GM10847 (cell line): Measurements from ENCODE around the gene IQSEC2.

Experiments used
- POLR2A ChIP-seq: IDR thresholded peaks from 2 replicates; pipeline ENCODE4 v1.6.1; 2011; ENCODE audit not compliant: insufficient read length; ENCODE audit errors: extremely low read depth

Gene IQSEC2

DNA sequence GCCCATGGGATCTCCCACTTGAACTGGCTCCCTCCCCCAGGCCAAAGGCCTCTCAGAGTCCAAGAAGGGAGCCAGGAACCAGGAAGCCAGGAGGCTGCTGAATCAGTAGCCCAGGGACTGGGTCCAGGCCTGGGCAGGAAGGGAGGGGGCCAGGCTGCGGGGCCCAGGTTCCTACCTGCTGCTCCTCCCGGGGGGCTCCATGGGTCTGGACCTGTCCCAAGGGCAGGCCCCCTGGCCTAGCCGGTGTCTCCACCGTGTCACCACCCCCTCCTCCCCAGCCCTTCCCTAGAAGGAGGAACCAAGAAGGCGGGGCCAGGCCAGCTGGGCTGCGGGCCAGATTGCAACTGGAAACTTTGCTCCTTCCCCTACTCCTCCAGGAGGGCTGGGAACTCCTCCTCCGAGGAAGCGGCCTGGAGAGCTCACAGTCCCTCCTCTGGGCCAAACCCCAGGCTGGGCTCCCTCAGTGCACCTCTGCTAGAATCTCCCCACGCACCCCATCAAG lies at the start of gene IQSEC2:
Gene IQSEC2, minus strand, starts transcription at position 264 of the 502 bp plus-strand sequence.
- no peak for TF ChIP-seq POLR2A

DNA sequence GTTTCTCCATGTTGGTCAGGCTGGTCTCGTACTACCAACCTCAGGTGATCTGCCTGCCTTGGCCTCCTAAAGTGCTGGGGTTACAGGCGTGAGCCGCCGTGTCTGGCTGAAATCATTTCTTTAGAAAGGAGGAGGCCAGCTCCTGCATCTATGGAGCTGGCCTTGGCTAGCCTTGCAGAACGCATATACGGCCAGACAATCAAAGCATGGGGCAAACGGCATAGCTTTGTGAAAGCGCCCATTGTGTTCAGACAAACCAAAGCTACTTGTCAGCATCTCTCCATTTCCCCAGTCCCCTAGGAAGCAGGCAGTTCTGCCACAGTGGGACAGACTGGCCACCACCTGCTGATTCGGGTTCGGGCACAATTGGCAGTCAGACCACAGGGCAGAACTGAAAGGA lies 48.9 kb upstream of the IQSEC2 start:
- TF ChIP-seq POLR2A, result no peak

DNA sequence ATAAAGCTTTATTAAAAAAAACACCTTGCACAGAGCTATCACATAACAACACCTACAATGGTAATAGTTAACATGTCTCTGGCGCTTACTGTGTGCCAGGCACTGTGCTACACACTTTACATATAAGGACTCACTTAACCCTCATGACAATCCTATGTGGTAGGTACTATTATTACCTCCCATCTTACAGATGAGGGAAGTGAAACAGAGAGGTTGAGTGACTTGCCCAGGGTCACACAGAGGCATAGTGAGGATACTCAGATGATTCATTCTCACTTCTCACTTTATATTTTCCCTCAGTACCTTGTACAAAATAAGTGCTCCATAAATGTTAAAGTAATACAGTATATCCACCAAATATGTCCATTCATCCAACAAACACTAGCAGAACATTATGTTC lies 43.4 kb upstream of the IQSEC2 start:
- no peak for TF ChIP-seq POLR2A

DNA sequence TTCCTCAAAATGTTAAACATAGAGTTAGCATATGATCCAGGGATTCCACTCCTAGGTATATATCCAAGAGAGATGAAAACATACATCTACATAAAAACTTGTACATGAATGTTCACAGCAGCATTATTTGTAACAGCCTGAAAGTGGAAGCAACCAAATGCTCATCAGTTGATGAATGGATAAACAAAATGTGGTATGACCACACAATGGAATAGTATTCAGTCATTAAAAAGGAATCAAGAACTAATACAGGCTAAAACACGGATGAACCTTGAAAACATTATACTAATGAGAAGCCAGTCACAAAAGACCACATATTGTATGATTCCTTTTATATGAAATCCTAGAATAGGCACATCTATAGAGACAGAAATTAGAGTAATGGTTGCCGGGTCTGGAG lies 42.7 kb upstream of the IQSEC2 start:
- TF ChIP-seq POLR2A, result no peak

DNA sequence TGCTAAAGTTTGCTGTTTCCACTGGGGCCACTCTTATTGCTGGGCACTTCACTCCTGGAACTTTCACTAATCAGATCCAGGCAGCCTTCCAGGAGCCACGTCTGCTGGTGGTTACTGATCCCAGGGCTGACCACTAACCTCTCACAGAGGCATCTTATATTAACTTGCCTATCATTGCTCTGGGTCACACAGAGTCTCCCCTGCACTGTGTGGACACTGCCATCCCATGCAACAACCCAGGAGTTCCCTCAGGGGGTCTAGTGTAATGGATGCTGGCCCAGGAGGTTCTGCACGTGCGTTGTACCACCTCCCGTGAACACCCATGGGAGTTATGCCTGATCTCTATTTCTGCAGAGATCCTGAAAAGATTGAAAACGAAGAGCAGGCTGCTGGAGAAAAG lies 41.8 kb upstream of the IQSEC2 start:
- no peak for TF ChIP-seq POLR2A

DNA sequence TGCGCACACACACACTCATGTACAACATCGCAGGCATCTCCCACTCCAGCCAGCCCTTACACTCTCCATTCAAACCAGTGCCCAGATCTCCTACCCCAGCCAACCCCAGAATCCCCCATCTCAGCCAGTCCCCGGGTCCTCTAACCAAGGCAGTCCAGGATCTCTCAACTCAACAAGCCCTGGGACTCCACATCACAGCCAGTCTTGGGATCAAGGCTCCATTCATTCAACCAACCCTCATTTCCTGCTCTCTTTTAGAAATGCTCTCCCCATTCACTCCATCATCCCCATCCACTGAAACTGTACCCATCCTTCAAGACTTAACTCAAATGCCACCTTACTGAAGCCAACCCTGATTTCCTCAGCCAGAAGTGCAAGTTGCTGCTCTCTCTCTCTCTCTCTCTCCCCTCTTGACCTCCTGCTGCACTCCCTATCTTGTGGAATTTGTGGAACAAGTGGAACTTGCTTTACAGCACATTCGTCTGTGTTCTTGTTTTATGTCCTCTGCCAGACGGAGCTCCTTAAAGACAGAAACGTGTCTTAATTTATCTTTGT lies 40.6 kb upstream of the IQSEC2 start:
- no peak for TF ChIP-seq POLR2A

DNA sequence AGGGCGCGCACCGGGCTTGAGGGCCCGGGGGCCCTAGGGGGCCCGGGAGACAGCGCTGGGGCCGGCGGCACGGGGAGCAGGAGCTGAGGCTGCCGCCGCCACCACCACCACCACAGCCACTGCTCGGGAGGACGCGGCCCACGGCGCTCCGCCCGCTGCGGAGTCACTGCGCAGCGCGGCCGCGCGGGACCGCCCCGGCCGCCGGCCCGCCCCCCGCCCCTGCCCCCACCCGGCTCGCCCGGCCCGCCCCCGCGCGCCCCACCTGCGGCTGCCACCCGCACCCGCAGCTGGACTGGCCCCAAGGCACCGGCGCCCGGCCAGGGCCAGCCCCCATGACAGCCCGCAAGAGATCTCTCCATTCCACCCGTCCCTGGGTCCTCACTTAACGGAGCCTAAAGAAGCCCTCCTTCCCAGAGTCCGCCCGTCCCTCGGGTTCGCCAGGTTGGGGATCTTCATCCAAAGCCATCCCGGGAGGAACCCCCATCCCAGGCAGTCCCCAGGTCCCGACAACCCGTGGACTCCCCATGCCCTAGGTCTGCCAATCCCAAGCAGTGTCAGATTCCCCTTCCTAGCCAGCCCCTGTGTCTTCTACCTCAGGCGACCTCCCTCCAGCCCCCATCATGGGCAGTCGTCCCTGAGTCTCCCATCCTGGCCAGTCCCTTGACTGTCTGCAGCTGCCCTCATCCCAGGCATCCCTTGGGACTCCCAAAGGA lies 40.0 kb upstream of the IQSEC2 start:
- TF ChIP-seq POLR2A, result no peak

DNA sequence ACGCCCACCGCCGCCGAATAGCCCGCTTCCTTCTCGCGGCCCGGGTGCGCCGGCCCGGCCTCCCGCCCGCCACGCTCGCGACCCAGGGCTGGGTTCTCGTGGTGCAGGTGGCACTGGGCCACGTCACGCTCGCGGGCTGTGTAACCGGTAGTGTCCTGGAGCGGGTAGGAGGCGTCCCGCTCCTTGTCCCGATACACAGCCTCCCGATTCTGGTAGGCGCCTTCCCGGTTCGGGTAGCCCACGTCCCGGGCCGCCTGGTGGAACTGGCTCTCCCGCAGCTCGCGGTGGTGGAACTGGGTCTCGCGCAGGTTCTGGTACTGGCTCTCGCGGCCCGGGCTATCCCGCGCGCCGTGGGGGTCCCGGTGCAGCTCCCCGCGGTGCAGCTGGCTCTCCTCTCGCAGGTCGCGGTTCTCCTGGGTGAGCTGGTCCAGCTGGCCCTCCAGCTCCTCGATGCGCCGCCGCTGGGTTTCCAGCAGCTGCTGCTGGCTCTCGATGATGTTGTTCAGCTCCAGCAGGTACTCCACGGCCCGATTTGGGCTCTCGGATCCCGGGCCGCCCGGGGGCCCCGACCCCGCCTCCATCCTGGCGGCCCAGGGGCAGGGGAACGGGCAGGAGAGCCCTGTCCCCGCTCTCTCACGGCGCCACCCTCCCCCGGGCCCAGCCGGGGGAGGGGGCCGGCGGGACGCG lies 39.3 kb upstream of the IQSEC2 start:
- no peak for TF ChIP-seq POLR2A

DNA sequence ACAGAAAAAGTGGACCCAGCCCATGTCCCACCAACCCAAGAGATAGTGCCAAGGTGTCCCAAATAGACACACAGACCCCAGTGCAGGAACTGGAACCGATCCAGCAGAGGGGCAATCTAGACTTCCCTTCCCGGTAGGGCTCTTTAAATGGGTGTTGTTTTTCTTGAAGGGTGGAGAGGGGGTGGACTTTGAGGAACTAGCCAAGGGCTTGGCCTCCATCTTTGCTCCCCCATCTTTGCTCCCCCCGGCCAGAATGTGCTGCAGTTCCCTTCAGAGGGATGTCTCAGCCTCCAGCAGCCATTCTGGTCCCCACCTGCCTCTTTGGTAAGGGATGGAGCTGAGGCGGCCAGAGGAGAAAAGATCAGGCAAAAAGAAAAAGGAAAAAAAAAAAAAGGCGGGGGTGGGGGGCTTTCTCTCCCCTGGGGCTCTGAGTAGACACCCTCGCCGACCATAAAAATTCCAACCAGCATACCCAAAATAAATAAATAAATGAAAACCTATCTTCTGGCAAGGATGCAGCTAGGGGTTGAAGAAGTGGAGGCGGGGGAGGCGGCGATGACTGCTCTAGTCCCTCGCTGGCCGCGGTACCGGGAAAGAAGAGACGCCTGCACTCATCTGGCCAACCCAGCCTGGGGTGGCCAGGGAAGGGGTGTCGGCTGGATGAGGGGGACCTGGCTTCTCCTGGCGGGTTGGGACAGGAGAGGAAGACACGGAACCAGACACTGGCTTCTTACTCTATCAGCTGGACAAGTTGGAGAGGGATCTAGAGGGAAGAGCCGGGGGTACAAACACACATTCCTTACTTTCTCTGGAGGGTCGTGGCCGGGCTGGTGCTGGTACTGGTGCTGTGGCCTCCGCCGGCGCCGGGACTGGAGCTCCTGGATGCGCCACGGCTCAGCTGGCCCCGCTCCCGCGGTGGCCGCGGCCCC lies 38.5 kb upstream of the IQSEC2 start:
- no peak for TF ChIP-seq POLR2A

DNA sequence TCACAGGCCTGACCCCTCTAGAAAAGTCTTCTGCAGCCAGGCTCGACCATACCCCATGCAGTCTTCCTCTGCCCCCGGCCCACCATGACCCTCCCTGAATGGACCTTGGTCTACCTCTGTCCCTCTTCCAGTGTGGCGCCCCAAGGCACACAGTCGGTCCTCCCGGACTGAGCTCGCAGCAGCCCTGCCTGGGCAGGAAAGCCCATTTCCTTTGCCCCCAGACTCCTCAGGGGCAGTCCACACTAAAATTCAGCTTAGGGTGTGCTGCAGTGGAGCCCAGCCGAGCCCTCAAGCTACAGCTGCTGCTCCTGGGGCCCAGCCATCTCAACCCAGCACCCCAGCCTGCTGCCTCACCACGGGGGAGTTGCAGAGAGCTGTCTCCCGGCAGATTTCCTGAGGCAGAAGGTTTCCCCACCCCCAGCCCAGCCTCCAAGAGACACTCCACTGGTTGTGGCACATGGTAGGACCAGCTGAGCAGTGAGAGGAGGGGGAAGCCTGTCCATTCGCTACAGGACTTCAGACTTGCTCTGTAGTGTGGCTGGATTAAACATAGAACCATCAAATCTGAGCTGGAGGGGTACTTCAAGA lies 37.5 kb upstream of the IQSEC2 start:
- no peak for TF ChIP-seq POLR2A

DNA sequence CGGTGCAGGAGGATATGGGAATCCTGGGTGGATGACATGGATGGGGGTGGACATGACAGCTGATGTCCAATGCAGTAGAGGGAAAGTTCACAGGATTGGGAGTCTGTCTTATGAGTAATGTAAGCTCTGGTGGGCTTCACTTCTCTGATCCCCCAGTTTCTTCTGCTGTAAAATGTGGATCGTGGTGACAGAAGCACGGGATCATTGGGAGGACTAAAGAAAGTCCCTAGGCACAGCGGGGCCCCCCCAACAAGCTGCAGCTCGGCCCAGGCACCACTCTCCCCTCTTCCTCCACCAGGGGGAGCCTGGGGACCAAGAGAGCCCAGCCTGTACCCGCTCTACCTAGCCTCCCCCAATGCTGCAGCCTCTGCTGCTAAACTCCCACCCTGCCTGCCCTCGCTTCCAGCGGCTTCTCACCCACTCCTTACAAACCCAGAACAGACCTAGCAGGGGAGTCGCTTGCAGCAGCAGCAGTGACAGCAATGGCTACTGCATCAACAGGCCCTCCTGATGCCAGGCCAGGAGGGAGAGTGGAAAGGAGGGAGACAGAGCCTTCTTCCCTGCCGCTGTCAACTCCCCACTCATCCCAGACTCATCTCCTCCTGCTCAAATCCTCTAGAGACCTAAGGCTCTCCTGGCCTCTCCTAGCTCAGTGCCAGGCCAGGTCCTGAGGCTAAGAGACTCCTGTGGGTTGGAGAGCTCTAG lies 36.1 kb upstream of the IQSEC2 start:
- no peak for TF ChIP-seq POLR2A

DNA sequence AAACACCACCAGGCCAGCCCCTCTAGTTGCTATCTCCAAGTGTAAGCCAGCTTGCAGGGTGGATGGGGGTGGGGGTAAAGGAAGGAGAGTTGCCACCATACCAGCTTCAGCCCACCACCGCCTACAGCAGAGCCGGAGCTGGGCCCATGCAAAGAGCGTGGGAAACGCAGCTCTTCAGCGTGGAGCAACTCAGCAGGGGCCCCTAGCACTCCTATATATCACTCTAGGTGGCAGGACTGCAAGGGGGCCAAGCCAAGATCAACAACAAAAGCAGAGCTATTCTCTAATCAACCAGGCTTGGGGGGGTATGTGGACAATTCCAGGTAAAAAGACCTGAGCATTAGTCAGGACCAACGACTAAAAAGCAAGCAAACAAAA lies 35.5 kb upstream of the IQSEC2 start:
- no peak for TF ChIP-seq POLR2A

DNA sequence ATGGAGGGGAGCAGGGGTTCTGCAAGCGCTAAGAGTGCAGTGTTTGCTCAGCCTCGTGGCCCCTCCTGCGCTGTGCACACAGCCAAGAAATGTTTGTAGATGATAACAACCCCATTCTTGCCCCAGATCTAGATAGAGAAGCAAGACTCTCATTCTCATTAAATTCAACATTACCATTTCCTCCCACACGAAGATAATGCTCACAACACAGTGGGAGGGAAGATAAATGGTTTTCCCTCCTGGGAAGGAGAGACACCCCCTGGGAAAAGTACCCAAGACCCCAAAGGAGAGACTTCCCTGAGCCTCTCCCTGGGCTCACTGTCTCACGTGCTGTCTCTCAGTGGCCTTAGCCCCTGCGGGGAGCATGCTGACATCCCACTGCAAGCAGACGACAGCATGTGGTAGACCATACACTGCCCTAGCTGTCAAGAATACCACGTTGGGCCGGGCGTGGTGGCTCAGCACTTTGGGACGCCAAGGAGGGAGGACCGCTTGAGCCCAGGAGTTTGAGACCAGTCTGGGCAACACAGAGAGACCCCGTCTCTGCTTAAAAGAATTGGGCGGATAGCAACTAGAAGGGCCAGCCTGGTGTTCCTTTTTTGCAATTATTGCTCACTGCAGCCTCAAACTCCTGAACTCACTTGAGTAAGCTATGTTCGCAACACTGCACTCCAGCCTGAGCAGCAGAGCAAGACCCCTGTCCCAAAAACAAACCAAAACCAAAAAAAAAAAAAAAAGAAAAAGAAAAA lies 34.9 kb upstream of the IQSEC2 start:
- TF ChIP-seq POLR2A, result no peak

DNA sequence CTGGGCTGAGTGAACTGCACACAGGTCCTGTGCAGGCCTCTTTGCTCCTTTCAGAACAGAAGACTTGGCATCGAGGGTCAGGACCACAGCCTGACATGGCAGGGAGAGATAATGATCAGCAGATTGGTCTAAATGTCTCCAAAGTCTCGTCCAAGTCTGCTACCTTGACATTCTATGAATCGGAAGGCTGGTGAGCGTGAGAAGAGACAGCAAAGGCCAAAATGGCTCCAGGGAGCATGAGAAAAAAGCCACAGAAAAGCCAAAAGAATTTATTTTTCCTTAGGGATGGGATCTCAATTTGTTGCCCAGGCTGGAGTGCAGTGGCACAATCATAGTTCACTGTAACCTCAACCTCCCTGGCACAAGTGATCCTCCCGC lies 32.3 kb upstream of the IQSEC2 start:
- TF ChIP-seq POLR2A, result no peak
